SK-N-SH treated with all-trans-retinoic acid at 6 μM for 48 hours (cell line): ENCODE measurements around the gene KIZ.

Experiments used
- ARNTL ChIP-seq: fragments of 450-650 bp; formaldehyde crosslinking; IDR thresholded peaks from 2 replicates; pipeline ENCODE4 v1.5.0; 2020; ENCODE audit warnings: low read depth, mild to moderate bottlenecking, moderate library complexity, borderline replicate concordance
- CSRNP3 ChIP-seq: fragments of 250-450 bp; sonication (Bioruptor Pico); IDR thresholded peaks from 2 replicates; pipeline ENCODE4 v1.5.1; 2021; ENCODE audit warnings: mild to moderate bottlenecking, moderate library complexity
- GLIS3 ChIP-seq: fragments of 250-450 bp; sonication (Bioruptor Pico); IDR thresholded peaks from 2 replicates; pipeline ENCODE4 v1.5.0; 2020; ENCODE audit warnings: mild to moderate bottlenecking, moderate library complexity
- PATZ1 ChIP-seq: fragments of 250-450 bp; sonication (Bioruptor Pico); IDR thresholded peaks from 2 replicates; pipeline ENCODE4 v1.8.0; 2020; ENCODE audit warnings: mild to moderate bottlenecking, moderate library complexity, borderline replicate concordance
- ZFP3 ChIP-seq: fragments of 250-450 bp; sonication (Bioruptor Pico); IDR thresholded peaks from 2 replicates; pipeline ENCODE4 v1.5.0; 2020; ENCODE audit warnings: mild to moderate bottlenecking, moderate library complexity

GRCh38 chr20:21238818-21239536, 113.1 kb downstream of the KIZ start:
- TF ChIP-seq ARNTL (CRISPR knock-in tag) (no peak), PATZ1 (CRISPR knock-in tag) (no peak), CSRNP3 (CRISPR knock-in tag) (no peak), ZFP3 (CRISPR knock-in tag) (no peak), GLIS3 (CRISPR knock-in tag) (no peak)
